ENCODE results near the gene TBC1D22A.

TBC1D22A gene

DNA sequence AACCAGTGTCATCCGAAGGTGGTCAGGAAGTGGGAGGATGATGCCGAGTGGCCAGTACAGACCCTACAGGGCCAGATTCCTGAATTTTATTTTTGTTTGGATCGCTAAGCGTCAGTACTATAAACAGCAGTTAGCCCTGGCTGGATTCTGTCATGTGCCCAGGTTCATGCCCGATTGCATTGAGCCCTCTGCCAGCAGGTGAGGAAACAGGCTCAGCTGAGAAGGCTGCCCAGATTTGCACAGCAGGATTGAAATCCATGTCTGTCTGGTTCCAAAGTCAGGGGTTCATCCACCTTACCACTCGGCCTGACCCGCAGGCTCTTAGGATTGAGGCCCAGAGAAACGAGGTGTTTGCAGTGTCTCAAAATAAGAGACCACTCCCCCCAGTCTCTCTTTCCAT is 9.1 kb upstream of the TBC1D22A start:
- DNase-seq, result no peak

DNA sequence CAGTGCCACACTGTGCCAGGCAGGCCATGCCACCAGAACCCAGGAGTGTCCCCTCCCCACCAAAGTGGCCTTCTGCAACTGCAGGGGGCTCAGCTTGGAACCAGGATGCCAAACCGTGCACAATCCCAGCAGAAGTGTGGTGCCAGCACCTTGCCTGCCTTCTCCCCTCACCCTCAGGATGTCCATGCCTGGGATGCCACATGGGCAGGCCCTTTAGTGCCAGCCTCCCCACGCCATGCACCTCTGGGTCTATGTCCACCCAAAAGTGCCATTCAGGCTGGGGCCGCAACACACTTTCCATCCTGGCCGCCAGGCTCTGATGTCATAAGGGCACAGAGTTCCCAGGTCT is 8.7 kb upstream of the TBC1D22A start:
- no peak for DNase-seq

DNA sequence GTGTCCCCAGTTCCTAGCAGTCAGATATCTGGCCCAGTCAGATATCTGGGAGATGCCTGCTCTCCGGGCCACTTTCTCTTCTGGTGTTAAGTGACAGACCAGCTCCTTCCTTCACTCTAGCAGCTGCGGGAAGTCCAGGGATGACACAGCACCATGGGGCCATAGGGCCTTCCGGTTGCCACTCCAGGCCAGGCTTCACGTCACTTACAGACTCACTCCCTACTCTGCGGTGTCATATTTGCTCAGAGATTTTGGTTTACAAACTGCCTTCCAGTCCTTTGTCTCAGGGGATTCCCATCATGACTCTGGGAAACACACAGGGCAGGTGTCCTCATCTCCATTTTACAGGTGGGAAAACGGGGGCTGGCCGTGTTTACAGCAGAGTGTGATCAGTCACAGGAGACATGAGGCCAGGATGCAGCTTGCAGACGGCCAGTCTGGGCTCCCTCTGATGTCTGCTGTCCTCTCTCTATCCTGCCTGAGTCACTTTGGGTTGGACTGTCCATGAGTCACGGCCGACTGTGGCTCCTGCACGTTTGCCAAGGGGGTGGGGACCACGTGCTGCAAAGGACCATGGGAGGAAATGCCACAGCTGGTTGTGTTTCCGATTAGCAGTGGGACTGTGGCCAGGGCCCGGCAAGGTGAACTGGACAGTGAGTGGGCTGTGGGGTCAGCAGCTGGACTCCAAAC is 8.2 kb upstream of the TBC1D22A start:
- DNase-seq, result peak; percentile 94 to 97 (median 96)

DNA sequence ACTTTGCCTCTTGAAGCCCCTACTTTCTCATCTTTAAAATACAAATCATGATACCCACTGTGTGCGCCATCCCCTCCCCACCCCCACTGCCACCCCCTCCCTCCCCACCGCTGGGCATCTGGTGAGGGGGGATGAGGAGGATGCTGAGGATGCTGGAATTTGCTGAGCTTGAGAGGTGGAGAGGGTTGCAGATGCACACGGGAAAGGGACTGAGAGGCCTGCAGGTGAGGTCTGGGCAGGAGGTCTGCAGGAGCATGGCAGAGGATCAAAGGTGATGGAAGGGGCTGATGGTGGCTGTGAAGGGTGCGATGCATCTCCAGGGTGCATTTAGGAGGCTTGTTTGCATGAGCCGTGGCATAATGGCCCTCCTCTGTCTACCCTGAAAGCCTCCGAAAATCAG is 7.6 kb upstream of the TBC1D22A start:
- no peak for DNase-seq

DNA sequence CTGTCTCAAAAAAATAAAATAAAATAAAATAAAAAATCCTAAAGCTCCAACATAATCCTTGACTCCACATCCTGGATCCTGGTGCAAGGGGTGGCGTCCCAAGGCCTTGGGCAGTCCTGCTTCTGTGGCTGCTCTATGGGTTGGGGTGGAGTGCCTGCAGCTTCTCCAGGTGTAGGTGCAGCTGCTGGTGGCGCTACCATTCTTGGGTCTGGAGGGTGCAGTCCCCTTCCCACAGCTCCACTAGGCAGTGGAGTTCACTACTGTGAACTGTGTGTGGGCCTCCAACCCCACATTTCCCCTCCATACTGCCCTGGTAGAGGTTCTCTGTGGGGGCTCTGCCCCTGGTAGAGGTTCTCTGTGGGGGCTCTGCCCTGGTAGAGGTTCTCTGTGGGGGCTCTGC is 6.9 kb upstream of the TBC1D22A start:
- no peak for DNase-seq

DNA sequence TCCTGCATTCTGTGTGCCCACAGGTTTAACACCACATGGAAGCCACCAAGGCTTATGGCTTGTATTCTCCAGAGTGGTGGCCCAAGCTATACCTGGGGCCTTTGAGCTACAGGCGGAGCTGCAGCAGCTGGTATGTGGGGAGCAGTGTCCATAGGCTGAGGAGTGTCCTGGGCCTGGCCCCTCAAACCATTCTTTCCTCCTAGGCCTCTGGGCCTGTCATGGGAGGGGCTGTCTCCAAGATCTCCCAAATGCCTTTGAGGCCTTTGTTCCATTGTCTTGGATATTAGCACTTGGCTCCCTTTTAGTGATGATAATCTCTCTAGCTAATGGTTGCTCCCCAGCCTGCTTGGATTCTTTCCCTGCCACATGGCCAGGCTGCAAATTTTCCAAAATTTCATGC is 6.4 kb upstream of the TBC1D22A start:
- DNase-seq, result no peak

DNA sequence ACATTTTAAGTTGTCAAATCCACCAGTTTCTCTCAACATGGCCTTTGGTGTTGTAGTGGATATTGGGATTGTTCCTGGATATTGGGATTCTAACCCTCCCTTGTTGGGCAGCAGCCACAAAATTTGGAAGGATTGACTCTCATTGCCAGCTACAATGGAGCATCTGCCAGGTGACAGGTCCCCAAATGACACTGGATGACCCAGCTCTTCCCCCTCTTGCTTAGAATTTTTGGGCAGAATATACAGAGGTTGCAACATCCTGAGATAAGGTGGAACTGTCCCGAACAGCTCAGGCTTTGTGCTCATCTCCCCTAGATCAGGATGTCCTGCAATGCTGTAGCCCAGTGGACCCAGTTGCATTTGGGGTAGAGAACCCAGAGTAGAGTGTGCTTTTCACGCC is 5.3 kb upstream of the TBC1D22A start:
- no peak for DNase-seq

DNA sequence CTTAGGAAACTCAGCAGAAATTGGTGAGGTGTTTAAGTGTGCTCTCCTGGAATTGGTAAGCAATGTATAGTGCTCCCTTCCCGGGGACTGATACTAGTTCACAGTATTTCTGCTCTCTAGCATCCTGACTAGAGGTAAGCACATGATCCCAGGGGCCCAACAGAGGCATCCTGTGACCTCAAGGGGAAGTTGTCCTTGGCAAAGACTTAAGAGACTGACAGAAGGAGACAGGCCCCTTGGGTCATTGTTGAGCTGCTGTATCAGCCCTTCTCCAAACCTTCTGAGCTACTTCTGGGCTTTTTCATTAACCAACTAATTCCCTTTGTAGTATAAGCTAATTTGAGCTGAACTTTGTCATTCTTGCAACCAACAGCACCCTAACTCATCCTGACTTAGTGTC is 4.3 kb upstream of the TBC1D22A start:
- DNase-seq, result peak; percentile 48 to 55 (median 54)

DNA sequence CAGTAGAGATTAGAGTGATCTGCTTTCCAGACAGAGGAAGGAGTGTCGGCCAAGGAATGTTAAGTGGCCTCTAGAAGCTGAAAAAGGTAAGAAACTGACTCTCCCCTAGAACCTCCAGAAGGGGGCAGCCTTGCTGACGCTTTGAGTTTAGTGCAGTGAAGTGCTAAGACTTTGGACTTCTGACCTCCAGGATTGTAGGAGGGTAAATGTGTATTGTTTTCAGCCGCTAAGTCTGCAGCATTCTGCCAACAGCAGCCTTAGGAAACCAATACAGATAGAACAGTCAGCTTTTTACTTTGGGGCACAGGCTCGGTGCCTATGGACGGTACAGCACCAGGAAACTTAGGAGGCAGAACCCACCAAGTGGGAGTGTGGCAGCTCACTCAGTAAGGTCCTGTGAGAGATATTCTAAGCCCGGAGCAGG is 3.6 kb upstream of the TBC1D22A start:
- peak; percentile 76 to 80 (median 79) for DNase-seq

DNA sequence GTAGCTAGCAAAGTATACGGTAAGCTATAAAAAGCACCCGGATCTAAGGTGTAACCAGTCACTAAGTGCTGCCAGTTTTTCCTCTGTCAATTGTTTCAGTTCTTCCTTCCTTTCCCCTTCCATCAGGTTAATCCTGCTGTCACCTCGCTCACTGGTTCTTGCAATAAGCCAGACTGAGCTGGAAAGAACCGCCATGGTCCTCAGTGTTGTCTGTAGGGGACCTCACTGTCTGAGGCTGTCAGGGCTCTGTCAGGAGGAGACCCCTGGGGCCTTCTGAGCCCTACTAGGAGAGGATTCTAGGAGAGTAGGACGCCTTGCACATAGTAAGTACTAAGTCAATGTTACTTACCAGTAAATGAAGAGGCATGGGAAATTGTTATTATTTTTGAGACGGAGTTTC is 1.4 kb upstream of the TBC1D22A start:
- no peak for DNase-seq

DNA sequence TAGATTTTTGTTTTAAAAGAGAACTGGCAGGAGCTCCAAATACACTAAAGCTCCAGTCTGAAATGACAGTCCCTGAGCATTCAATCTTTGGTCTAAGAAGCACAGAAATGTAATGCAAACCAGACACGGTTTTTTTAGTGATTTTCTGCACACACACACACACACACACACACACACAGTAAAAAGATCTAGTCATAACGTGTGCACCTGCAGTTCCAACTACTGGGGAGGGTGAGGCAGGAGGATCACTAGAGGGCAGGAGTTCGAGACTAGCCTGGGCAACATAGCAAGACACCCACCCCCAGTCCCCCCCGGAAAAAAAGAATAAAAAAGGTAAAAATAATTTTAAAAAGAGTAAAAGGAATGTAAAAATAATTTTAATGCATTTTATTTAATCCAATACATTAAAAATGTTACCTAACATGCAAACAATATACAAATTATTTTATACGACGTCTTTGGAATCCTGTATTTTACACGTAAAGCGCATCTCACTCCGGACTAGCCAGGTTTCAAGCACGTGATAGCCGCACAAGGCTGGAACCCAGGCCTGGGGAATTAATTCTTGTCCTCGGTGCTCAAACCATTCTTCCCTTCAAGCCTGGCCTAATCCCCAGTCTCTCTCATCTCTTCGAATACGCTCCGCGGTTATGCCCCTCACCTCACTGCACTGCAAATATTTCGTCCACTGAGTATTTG is 762 bp upstream of the TBC1D22A start:
- DNase-seq, result no peak

DNA sequence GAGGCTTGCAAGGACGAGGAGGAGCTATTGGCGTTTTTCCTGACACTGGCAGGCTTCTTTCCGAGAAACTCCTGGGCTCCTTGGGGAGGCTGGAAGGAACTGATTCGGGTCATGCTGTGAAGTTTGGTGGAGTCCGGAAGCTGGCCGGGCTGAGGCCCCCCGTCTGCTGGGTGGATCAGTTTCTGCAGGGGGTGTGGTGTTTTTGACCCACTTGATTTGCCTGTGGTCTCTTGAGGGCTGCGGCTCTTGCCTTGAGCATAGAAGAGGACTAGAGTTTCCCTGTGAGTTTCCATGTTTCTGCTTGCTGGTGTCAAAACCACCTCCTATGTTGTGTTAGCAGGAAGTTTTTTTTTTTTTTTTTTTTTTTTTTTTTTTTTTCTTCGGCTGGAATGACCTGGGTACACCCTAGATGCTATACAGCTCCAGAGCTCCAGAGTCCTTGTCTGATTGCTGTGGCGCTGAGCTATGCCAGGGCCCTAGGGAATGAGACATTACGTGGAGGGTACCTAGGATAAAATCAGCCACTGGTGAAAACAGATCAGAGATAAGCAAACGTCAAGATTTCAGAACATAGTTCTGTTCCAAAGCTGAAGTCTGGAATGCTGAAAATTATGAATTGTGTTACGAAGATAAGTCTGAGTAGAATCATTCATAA is 728 bp downstream of the TBC1D22A start:
- peak; percentile 23 to 45 (median 41) for DNase-seq

DNA sequence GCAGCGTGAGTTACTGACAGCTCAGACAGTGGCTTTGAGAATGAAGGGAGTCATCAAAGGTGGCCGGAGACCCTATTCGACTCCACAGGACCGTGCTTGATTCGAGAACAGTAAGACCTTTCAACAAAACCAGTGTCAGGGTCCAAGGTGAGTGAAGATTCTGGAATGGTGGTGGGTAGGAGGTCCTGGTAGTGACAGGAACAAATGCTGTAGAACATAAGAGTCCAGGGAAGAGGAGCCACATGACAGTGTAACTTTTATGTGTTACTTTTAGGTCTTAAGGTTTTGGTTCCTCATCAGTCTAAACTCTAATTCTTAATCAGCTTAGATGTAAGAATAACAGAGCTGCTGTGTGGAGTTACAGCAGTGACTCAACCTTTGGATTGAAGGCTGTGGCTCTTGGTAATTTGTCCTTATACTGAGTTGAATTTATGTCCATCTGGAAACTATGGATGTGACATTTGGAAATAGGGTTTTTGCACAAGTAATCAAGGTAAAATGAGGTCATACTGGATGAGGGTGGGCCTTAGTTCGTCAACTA is 1.8 kb downstream of the TBC1D22A start:
- DNase-seq, result peak in 2 of 3 donors; percentile 47 to 49

DNA sequence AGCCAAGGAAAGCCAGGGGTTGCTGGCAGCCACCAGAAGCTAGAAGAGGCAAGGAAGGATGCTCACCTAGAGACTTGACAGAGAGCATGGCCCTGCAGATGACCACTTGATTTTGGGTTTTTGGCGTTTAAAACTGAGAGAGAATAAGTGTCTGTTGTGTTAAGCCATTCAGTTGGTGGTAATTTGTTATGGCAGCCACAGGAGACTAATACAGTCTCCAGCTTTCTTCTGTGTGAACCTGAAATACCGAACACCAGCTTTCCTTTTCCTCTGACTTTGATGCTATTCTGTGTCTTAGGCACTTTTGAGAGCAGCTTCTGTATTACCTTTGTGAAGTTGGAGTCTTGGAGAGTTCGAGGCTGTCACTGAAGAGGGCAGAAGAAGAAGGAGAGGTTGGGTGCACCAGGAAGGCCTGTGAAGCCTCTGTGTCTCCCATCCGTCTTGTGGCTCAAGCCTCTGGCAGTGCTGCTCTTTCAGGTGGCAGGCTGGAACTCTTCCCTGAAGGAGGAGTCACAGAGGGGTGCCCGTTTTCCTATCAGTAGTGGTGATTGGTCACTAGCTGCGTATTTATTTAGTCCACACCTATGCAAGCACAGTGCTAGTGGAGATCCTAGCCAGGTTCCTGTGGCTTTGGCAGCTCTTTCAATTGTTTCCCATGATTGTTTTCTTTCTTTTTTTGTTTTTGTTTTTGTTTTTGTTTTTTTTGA is 2.5 kb downstream of the TBC1D22A start:
- no peak for DNase-seq

DNA sequence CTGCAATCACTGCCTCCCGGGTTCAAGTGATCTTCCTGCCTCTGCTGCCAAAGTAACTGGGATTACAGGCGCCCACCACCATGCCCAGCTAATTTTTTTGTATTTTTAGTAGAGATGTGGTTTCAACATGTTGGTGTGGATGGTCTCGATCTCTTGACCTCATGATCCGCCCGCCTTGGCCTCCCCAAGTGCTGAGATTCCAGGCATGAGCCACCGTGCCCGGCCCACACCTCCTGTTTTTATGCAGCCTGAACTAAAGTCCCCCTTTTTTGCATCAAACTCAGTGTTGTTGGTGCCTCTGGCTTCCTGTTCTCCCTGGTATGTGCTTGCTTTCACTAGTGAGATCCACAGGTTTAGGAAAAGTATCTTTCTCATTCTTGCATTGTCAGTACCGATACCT is 4.2 kb downstream of the TBC1D22A start:
- no peak for DNase-seq

DNA sequence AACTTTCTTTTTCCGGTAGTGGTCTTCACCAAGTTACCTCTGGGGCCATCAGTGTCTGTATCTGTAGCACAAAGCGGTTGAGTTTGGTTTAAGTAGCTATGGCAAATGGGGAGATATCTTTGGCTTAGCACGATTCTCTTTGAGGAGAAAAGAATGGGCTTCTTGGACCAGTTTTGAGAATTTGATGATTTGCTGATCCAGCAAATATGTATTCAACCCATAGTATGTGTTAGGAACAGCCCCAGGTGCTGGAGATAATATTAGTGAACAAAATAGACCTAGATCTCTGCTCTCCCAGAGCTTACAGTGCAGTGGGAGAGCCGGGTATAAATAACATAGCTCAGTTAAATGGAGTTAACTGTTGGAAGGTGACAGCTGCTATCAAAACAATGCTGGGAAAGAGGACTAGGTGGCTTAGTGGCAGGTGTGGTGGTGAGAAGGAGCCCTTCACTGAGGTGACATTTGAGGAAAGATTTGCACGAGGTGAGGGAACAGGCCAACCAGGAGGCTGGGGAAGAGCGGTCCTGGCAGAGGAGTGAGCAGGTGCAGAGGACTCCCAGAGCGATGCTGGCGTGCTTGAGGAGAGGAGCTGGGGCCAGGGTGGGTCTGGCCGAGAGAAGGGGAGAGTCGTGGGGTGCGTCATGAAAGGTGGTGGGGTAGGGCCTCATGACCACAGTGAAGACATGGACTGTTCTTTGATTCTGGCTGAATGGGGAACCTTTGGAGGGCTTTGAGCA is 5.0 kb downstream of the TBC1D22A start:
- DNase-seq, result no peak

DNA sequence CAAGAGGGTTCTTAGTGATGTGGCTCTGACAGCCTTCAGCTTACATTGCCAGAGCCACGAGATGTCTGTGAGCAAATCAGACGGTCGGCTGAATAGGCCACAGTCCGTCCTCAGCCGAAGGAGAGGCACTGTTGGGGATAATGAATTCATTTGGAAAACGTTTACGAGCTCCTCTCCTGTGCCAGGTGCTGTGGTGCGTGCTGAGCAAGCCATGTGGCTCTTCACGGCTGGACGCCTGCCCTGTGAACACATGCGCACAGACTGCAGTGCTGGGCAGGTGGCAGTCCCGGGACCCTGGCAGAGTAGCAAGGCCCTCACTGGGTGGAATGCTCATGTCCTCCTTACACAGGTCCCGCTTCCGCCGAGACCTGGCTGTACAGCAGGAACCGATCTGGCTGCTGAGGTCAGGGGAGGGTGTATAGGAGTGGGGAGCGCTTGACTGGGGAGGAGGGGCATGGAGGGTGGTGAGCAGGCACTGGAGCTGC is 6.8 kb downstream of the TBC1D22A start:
- DNase-seq, result no peak

DNA sequence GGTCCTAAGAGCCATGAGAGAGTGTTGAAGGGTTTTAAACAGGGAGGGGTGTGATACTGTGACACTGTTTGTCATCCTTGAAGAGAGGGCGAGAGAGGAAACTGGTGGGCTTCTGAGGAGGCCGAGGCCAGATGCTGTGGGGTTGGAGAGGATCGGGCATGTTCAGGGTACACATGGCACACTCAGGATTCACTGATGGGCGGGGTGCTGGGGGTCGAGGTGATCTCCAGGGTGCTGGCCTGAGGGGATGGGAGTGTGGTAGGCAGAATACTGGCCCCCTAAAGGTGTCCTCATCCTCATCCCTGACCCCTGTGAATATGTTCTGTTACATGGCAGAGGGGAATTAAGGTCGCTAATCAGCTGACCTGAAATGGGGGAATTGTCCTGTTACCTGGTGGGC is 7.3 kb downstream of the TBC1D22A start:
- no peak for DNase-seq

DNA sequence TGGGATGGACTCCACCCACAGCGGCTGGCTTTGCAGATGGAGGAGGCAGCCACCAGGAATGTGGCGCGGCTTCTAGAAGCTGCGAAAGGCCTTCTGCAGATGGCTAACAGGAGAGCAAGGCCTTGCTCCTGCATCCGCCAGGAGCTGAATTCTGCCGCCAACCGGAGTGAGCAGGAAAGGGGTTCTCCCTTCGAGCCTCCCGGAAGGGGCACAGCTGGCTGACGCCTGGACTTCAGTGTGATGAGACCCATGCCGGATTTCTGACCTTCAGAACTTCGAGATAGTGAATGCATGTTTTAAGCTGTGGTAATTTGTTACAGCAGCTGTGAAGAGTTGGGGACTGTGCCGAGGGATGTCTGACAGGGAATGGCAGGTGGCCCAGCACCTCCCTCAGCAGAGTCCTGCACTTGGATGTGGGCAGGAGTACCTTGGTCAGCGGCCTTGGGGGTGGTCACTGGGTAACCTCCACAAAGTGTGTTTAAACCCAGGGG is 7.7 kb downstream of the TBC1D22A start:
- no peak for DNase-seq

DNA sequence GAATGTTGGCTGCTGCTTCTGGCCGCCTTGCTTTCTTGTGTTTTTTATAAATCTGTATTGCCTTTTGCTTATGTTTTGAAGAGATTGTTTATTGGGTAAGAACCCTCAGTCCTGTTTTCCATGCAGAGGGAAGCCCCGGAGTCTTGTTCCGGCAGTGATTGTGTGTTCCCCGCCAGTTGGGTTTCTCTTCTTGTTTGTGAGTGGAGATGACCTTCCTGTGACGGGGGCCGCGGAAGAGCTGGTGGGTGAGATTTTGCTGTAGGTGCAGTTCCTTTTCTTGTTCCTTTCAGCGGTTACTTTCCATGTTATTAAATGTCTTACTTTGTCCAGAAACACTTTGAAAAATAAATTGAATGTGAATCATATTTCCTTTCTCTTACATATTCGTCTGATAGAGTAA is 8.3 kb downstream of the TBC1D22A start:
- peak; percentile 88 to 89 (median 89) for DNase-seq

DNA sequence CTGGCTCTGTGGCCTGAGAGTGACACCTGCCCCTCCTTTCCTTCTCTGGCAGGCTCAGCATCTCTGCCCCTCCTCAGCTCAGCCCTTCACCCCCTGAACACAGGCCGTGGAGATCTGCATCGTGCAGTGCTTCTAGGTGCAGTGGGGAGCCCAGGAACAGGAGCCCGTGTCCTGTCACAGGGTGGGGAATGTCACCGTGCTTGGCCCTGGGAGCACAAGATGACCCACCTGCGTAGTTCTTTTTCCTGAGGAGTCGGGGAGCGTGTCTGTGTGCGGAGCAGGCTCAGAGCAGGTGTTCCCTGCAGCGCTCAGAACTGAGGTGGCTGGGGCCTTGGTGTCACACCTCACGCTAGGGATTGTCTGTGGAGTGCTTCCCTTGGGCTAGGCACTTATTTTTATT is 10.6 kb downstream of the TBC1D22A start:
- DNase-seq, result no peak
